ENCODE measurements around the gene TENM4.

Gene TENM4

GRCh38 chr11:79313530-79313913 is 127.3 kb downstream of the TENM4 start:
- H3K4me3 ChIP-seq (ENCODE audit: low read depth, low read length) = no peak overlapping the region
- DNase-seq (ENCODE audit: low read depth, low spot score) = no peak
- ChIA-PET CTCF (interaction anchor here (0.8 to 1.0 kb wide), 2 partner anchors 10 to 13 kb away, joined by 3 to 6 read pairs; no protein-coding TSS in a partner anchor), POLR2A (no interaction called here)
- TF ChIP-seq CTCF (IDR thresholded peaks at IDR 0.05; ENCODE audit: insufficient read depth, low read length, missing control alignments) = no peak

- H3K4me3 ChIP-seq (ENCODE audit: low read depth, low read length) = no peak overlapping the region
- no peak for DNase-seq (ENCODE audit: low read depth, low spot score)
- CTCF ChIA-PET = interaction anchor here (0.8 to 1.0 kb wide), 2 partner anchors 9 to 13 kb away, joined by 3 to 6 read pairs; no protein-coding TSS in a partner anchor
- no peak for TF ChIP-seq CTCF (IDR thresholded peaks at IDR 0.05; ENCODE audit: insufficient read depth, low read length, missing control alignments)
- POLR2A ChIA-PET = no interaction called here
Measured at GRCh38 chr11:79312617-79313529, 128.0 kb downstream of the TENM4 start.

GRCh38 chr11:79311461-79311860 is 129.4 kb downstream of the TENM4 start:
- TF ChIP-seq CTCF (IDR thresholded peaks at IDR 0.05; ENCODE audit: insufficient read depth, low read length, missing control alignments) = no peak
- ChIA-PET CTCF (no interaction called here), POLR2A (no interaction called here)
- DNase-seq (ENCODE audit: low read depth, low spot score) = no peak
- no peak overlapping the region for H3K4me3 ChIP-seq (ENCODE audit: low read depth, low read length)

GRCh38 chr11:79309407-79309806 is 131.4 kb downstream of the TENM4 start:
- CTCF ChIA-PET = no interaction called here
- no peak for TF ChIP-seq CTCF (IDR thresholded peaks at IDR 0.05; ENCODE audit: insufficient read depth, low read length, missing control alignments)
- H3K4me3 ChIP-seq (ENCODE audit: low read depth, low read length) = no peak overlapping the region

GRCh38 chr11:79308429-79308828 is 132.4 kb downstream of the TENM4 start:
- POLR2A ChIA-PET = no interaction called here
- no peak for DNase-seq (ENCODE audit: low read depth, low spot score)
- CTCF ChIA-PET = no interaction called here
- H3K4me3 ChIP-seq (ENCODE audit: low read depth, low read length) = no peak overlapping the region
- TF ChIP-seq CTCF (IDR thresholded peaks at IDR 0.05; ENCODE audit: insufficient read depth, low read length, missing control alignments) = no peak

More at GRCh38 chr11:79309407-79309806, 131.4 kb downstream of the TENM4 start:
- no peak for DNase-seq (ENCODE audit: low read depth, low spot score)
- POLR2A ChIA-PET = no interaction called here

GRCh38 chr11:79304599-79305212 is 136.1 kb downstream of the TENM4 start:
- POLR2A ChIA-PET = no interaction called here
- DNase-seq (ENCODE audit: low read depth, low spot score) = no peak

More at GRCh38 chr11:79304599-79305212, 136.1 kb downstream of the TENM4 start:
- TF ChIP-seq CTCF (IDR thresholded peaks at IDR 0.05; ENCODE audit: insufficient read depth, low read length, missing control alignments) = no peak
- CTCF ChIA-PET = interaction anchor here (0.9 to 1.9 kb wide), 2 partner anchors 8 to 659 kb away, joined by 3 to 6 read pairs; no protein-coding TSS in a partner anchor
- no peak overlapping the region for H3K4me3 ChIP-seq (ENCODE audit: low read depth, low read length)
